ENCODE measurements around the gene GARIN5A. TPM values are rescaled to one million over a fixed set of nuclear protein-coding genes. Genes with fewer than 3 reads are reported as not detected.
A peak's percentile ranks its signal among the peaks of the same experiment; 100 is the strongest.

GARIN5A gene
- total RNA-seq, 1 donor from 2014 or later, result 0.52 TPM

- Histone ChIP-seq H3K9me3 (ENCODE audit: control insufficient read depth in 3 of 3, low read length in 3 of 3) (no peaks in the 10 kb centered on the region), H3K27ac (ENCODE audit: low read depth, low read length) (no peak overlapping the region), H3K27me3 (ENCODE audit: control insufficient read depth in 3 of 3, insufficient read depth in 3 of 3, low read length in 3 of 3) (peaks cover 18 to 33% (median 22%) of the 10 kb centered on the region in 3 donors)
These were observed 18.1 kb downstream of the GARIN5A start for GRCh38 chr19:50458396-50459066.

GRCh38 chr19:50457300-50457699 is 19.3 kb downstream of the GARIN5A start:
- H3K9me3 ChIP-seq (ENCODE audit: control insufficient read depth in 3 of 3, low read length in 3 of 3), result no peaks in the 10 kb centered on the region
- H3K27ac ChIP-seq (ENCODE audit: low read depth, low read length), result no peak overlapping the region
- H3K9ac ChIP-seq (ENCODE audit: low read depth in 1 of 3, low read length in 3 of 3), result no peak overlapping the region
- H3K27me3 ChIP-seq (ENCODE audit: control insufficient read depth in 3 of 3, insufficient read depth in 3 of 3, low read length in 3 of 3), result peaks cover 18 to 33% (median 22%) of the 10 kb centered on the region in 3 donors
- peaks cover 2 to 15% (median 7%) of the 10 kb centered on the region in 3 donors for H3K4me1 ChIP-seq (ENCODE audit: control insufficient read depth in 3 of 3, insufficient read depth in 3 of 3, low read length in 3 of 3)
- no peak overlapping the region for H3K4me3 ChIP-seq (ENCODE audit: low read length in 3 of 3)
- peaks cover 6 to 53% (median 39%) of the 10 kb centered on the region in 3 donors for H3K36me3 ChIP-seq (ENCODE audit: control insufficient read depth in 3 of 3, insufficient read depth in 3 of 3, low read length in 3 of 3)

More at GRCh38 chr19:50458396-50459066, 18.1 kb downstream of the GARIN5A start:
- Histone ChIP-seq H3K4me3 (ENCODE audit: low read length in 3 of 3) (no peak overlapping the region), H3K4me1 (ENCODE audit: control insufficient read depth in 3 of 3, insufficient read depth in 3 of 3, low read length in 3 of 3) (peaks cover 2 to 20% (median 7%) of the 10 kb centered on the region in 3 donors), H3K36me3 (ENCODE audit: control insufficient read depth in 3 of 3, insufficient read depth in 3 of 3, low read length in 3 of 3) (peaks cover 6 to 52% (median 40%) of the 10 kb centered on the region in 3 donors), H3K9ac (ENCODE audit: low read depth in 1 of 3, low read length in 3 of 3) (no peak overlapping the region)

- H3K27me3 ChIP-seq (ENCODE audit: control insufficient read depth in 3 of 3, insufficient read depth in 3 of 3, low read length in 3 of 3), result peaks cover 15 to 34% (median 20%) of the 10 kb centered on the region in 3 donors
- peaks cover 6 to 54% (median 33%) of the 10 kb centered on the region in 3 donors for H3K36me3 ChIP-seq (ENCODE audit: control insufficient read depth in 3 of 3, insufficient read depth in 3 of 3, low read length in 3 of 3)
- peaks cover under 1 to 8% (median 7%) of the 10 kb centered on the region in 3 donors for H3K4me1 ChIP-seq (ENCODE audit: control insufficient read depth in 3 of 3, insufficient read depth in 3 of 3, low read length in 3 of 3)
- no peak overlapping the region for H3K27ac ChIP-seq (ENCODE audit: low read depth, low read length)
- H3K9ac ChIP-seq (ENCODE audit: low read depth in 1 of 3, low read length in 3 of 3), result no peak overlapping the region
- no peak overlapping the region for H3K4me3 ChIP-seq (ENCODE audit: low read length in 3 of 3)
- no peaks in the 10 kb centered on the region for H3K9me3 ChIP-seq (ENCODE audit: control insufficient read depth in 3 of 3, low read length in 3 of 3)
These were observed 20.7 kb downstream of the GARIN5A start for GRCh38 chr19:50455992-50456391.

GRCh38 chr19:50453243-50453642 is 23.4 kb downstream of the GARIN5A start:
- no peak overlapping the region for H3K4me3 ChIP-seq (ENCODE audit: low read length in 3 of 3)
- peaks cover 8 to 25% (median 16%) of the 10 kb centered on the region in 3 donors for H3K27me3 ChIP-seq (ENCODE audit: control insufficient read depth in 3 of 3, insufficient read depth in 3 of 3, low read length in 3 of 3)
- no peaks in the 10 kb centered on the region for H3K9me3 ChIP-seq (ENCODE audit: control insufficient read depth in 3 of 3, low read length in 3 of 3)
- H3K9ac ChIP-seq (ENCODE audit: low read depth in 1 of 3, low read length in 3 of 3), result no peak overlapping the region
- H3K36me3 ChIP-seq (ENCODE audit: control insufficient read depth in 3 of 3, insufficient read depth in 3 of 3, low read length in 3 of 3), result peaks cover 15 to 68% (median 48%) of the 10 kb centered on the region in 3 donors
- peaks cover 0 to 15% (median 7%) of the 10 kb centered on the region in 3 donors for H3K4me1 ChIP-seq (ENCODE audit: control insufficient read depth in 3 of 3, insufficient read depth in 3 of 3, low read length in 3 of 3)
- H3K27ac ChIP-seq (ENCODE audit: low read depth, low read length), result no peak overlapping the region

- Histone ChIP-seq H3K4me3 (ENCODE audit: low read length in 3 of 3) (no peak overlapping the region), H3K9ac (ENCODE audit: low read depth in 1 of 3, low read length in 3 of 3) (no peak overlapping the region), H3K36me3 (ENCODE audit: control insufficient read depth in 3 of 3, insufficient read depth in 3 of 3, low read length in 3 of 3) (peaks cover 13 to 68% (median 43%) of the 10 kb centered on the region in 3 donors), H3K27me3 (ENCODE audit: control insufficient read depth in 3 of 3, insufficient read depth in 3 of 3, low read length in 3 of 3) (peaks cover 3 to 14% (median 7%) of the 10 kb centered on the region in 3 donors), H3K9me3 (ENCODE audit: control insufficient read depth in 3 of 3, low read length in 3 of 3) (peaks cover 0 to 3% (median 2%) of the 10 kb centered on the region in 3 donors), H3K4me1 (ENCODE audit: control insufficient read depth in 3 of 3, insufficient read depth in 3 of 3, low read length in 3 of 3) (peaks cover 0 to 10% (median 2%) of the 10 kb centered on the region in 3 donors), H3K27ac (ENCODE audit: low read depth, low read length) (no peak overlapping the region)
These were observed 25.5 kb downstream of the GARIN5A start for GRCh38 chr19:50451223-50451534.

- Histone ChIP-seq H3K4me1 (ENCODE audit: control insufficient read depth in 3 of 3, insufficient read depth in 3 of 3, low read length in 3 of 3) (peaks cover 0 to 10% (median 0%) of the 10 kb centered on the region in 3 donors), H3K4me3 (ENCODE audit: low read length in 3 of 3) (no peak overlapping the region), H3K27ac (ENCODE audit: low read depth, low read length) (no peak overlapping the region), H3K9me3 (ENCODE audit: control insufficient read depth in 3 of 3, low read length in 3 of 3) (peaks cover 0 to 3% (median 2%) of the 10 kb centered on the region in 3 donors), H3K36me3 (ENCODE audit: control insufficient read depth in 3 of 3, insufficient read depth in 3 of 3, low read length in 3 of 3) (peaks cover 15 to 68% (median 43%) of the 10 kb centered on the region in 3 donors), H3K9ac (ENCODE audit: low read depth in 1 of 3, low read length in 3 of 3) (no peak overlapping the region), H3K27me3 (ENCODE audit: control insufficient read depth in 3 of 3, insufficient read depth in 3 of 3, low read length in 3 of 3) (peaks cover 3 to 13% (median 7%) of the 10 kb centered on the region in 3 donors)
These were observed 26.1 kb downstream of the GARIN5A start for GRCh38 chr19:50450369-50451222.

- Histone ChIP-seq H3K4me3 (ENCODE audit: low read length in 3 of 3) (no peak overlapping the region), H3K4me1 (ENCODE audit: control insufficient read depth in 3 of 3, insufficient read depth in 3 of 3, low read length in 3 of 3) (peaks cover 0 to 10% (median 0%) of the 10 kb centered on the region in 3 donors), H3K27me3 (ENCODE audit: control insufficient read depth in 3 of 3, insufficient read depth in 3 of 3, low read length in 3 of 3) (peaks cover 3 to 7% (median 6%) of the 10 kb centered on the region in 3 donors), H3K9me3 (ENCODE audit: control insufficient read depth in 3 of 3, low read length in 3 of 3) (peaks cover 0 to 3% (median 2%) of the 10 kb centered on the region in 3 donors), H3K9ac (ENCODE audit: low read depth in 1 of 3, low read length in 3 of 3) (no peak overlapping the region), H3K36me3 (ENCODE audit: control insufficient read depth in 3 of 3, insufficient read depth in 3 of 3, low read length in 3 of 3) (peaks cover 15 to 61% (median 35%) of the 10 kb centered on the region in 3 donors), H3K27ac (ENCODE audit: low read depth, low read length) (peak overlapping the region; percentile 40)
These were observed 27.3 kb downstream of the GARIN5A start for GRCh38 chr19:50449236-50449899.

- H3K27ac ChIP-seq (ENCODE audit: low read depth, low read length), result no peak overlapping the region
- peaks cover 0 to 10% (median 0%) of the 10 kb centered on the region in 3 donors for H3K4me1 ChIP-seq (ENCODE audit: control insufficient read depth in 3 of 3, insufficient read depth in 3 of 3, low read length in 3 of 3)
- no peak overlapping the region for H3K4me3 ChIP-seq (ENCODE audit: low read length in 3 of 3)
- peaks cover 0 to 3% (median 2%) of the 10 kb centered on the region in 3 donors for H3K9me3 ChIP-seq (ENCODE audit: control insufficient read depth in 3 of 3, low read length in 3 of 3)
- H3K36me3 ChIP-seq (ENCODE audit: control insufficient read depth in 3 of 3, insufficient read depth in 3 of 3, low read length in 3 of 3), result peaks cover 16 to 62% (median 39%) of the 10 kb centered on the region in 3 donors
- H3K27me3 ChIP-seq (ENCODE audit: control insufficient read depth in 3 of 3, insufficient read depth in 3 of 3, low read length in 3 of 3), result peaks cover 3 to 7% (median 6%) of the 10 kb centered on the region in 3 donors
- no peak overlapping the region for H3K9ac ChIP-seq (ENCODE audit: low read depth in 1 of 3, low read length in 3 of 3)
These were observed 28.9 kb downstream of the GARIN5A start for GRCh38 chr19:50447750-50448149.

GRCh38 chr19:50447053-50447452 is 29.6 kb downstream of the GARIN5A start:
- Histone ChIP-seq H3K4me1 (ENCODE audit: control insufficient read depth in 3 of 3, insufficient read depth in 3 of 3, low read length in 3 of 3) (peaks cover 0 to 10% (median 0%) of the 10 kb centered on the region in 3 donors), H3K36me3 (ENCODE audit: control insufficient read depth in 3 of 3, insufficient read depth in 3 of 3, low read length in 3 of 3) (peaks cover 16 to 60% (median 40%) of the 10 kb centered on the region in 3 donors), H3K27me3 (ENCODE audit: control insufficient read depth in 3 of 3, insufficient read depth in 3 of 3, low read length in 3 of 3) (peaks cover 3 to 7% (median 6%) of the 10 kb centered on the region in 3 donors), H3K4me3 (ENCODE audit: low read length in 3 of 3) (no peak overlapping the region), H3K9me3 (ENCODE audit: control insufficient read depth in 3 of 3, low read length in 3 of 3) (peaks cover 0 to 3% (median 2%) of the 10 kb centered on the region in 3 donors), H3K9ac (ENCODE audit: low read depth in 1 of 3, low read length in 3 of 3) (no peak overlapping the region), H3K27ac (ENCODE audit: low read depth, low read length) (no peak overlapping the region)
